Activated CD8-positive, alpha-beta memory T cell treated with anti-CD3 and anti-CD28 coated beads for 4 hours (primary cell): ENCODE results near the gene ZMAT3.

Source experiments
- DNase-seq, 2 donors: peaks; one replicate each; pipeline ENCODE4 v3.0.0-alpha.2; 2020; ENCODE audit warnings: low read depth in 2 of 2

Gene ZMAT3

DNA sequence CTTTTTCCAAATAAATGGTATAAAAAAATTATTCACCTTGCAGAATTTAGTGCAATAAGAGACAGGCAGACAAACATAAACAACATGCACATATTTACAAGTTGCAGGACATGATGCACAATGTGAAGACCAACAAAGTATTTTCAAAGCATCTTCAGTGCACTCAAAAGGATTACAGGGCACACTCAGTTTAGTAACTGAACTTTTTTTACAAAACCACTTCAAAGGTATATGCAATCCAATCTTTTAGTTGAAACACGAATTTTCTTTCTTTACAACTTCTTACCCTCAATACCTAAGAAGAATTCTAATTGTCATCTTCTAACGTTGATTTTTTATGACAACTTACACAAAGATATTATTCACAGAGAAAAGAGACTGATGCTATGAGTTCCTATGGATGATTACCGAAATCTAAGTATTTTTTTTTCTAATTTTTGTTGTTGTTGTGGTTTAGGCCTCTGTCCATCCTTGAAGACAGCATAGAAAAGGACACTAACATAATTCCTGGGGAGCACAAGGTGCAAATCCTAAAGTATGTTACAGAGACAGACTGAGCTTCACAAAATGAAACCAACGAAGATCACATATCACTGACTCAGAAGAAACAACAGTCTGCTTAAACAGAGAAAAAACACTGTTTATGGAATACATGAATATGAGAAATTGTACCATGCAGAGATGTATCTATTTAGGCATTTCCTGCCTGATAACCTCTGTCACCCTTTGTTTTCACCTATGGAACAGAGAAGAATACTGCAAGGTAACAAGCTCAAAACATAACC is 50.3 kb downstream of the ZMAT3 start:
- no peak for DNase-seq

DNA sequence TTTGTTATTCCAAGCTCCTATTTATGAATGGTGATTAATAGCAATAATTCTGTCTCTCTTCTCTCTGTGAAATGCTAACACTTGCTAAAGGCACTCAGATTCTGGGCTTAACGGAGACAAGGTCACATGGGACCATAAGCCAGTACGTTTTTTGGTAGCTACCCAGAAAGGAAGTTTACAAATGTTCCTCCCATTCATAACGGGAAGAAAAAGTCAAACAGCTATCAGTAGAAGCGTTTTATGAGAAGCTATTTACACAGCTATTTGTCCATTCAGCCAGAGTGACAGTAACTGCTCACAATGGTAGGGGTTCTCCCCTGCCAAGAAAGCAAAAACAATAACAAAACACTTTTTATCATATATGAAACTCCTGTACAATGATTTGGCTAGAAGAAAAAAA is 51.5 kb downstream of the ZMAT3 start:
- DNase-seq = no peak

DNA sequence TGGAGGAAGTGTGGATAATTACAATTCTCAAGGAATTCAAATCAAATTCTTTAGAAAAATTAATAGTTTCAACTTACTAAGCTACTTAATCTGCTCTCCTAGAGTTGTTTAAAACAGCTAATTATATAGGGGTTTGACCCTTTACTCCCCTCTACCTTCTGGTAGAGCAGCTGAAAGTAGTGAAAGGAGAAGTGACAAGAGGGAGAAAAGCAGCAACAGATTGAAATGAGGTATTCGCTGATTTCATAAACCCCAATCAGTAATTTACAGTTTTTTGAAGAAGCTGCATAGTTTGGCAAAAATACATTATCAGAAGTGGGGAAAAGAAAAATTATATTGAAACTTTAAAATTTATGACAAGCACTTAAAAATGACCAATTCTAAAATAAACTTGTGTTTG is 52.8 kb downstream of the ZMAT3 start:
- DNase-seq = no peak

DNA sequence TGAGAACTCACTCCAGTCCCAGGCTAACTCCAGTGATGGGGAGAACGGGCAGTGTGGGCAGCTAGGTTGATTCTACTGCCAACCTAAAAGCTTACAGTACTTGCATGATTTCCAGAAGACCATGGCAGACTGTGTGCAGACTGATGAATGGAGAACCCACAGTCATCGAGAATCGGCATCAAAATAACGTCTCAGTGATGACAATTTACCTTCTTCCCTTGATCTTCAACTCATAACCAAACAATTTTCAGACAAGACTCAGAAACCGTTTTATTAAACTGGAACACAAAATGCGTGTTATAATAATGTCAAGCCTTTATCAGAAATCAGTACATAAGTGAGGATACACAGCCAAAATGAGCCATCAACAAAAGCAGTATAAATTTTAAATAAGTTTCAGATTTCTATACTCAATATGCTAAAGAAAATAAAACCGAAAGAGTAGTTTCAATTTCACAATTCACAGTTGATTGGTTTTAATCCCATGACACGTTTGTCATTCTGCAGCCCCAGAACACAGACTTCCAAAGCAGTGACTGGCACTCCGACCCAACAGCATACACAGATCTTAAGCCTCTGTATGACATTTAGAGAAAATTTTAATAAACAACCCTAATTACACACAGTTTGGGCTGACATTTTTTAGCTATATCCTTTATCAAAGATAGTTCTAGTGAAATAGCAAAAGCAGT is 54.5 kb downstream of the ZMAT3 start:
- no peak for DNase-seq

DNA sequence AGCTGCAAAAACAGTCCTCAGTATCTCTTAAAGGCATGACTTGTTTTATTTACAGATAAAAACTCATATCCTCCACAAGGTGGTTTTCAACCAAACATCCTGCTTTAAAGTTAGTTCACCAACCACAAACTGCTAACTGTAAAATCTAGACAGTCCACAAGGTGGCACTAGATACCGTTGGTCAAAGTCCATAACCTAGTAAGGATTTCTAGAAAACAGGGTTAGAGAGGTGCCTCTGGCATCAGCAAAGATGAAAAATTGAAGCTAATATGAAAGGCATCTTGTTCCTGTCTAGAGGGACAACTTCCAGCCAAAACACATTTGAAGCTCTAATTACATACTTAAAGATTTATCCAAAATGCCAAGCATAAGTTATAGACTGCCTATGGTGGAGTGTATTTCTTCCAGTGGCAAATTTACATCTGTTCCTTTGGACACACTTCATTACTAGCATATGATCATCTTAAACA is 56.0 kb downstream of the ZMAT3 start:
- DNase-seq = peak; percentile 35 to 41

DNA sequence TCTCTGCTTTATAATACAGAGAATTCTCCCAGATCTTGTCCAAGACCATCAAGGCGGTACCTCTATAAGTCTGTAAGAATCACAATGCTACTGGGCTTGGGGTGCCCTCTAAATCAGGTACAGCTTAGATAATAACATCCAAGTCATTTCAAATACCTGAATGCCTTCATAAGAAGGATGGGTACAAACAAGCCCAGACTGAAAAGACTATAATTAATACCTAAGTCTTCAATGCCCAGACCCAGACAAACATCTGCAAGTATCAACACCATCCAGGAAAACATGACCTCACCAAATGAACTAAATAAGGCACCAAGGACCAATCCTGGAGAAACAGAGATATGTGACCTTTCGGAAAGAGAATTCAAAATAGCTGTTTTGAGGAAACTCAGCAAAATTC is 65.9 kb downstream of the ZMAT3 start:
- no peak for DNase-seq

DNA sequence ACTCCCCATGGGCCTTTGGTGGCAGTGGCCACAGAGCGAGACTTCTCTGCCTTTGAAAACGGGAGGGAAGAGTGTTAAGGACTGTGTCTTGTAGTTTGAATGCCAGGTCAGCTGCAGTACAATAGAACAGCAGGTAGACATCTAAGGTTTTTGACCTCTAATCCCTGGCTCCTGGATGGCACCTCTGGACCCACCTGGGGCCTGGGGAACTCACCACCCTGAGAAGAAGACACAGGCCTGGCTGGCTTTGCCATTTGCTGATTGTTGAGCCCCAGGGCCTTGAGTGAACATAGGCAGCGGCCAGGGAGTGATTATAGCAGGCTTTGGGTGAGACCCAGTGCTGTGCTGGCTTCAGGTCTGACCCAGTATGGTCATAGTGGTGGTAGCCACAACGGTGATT is 66.4 kb downstream of the ZMAT3 start:
- DNase-seq = no peak

DNA sequence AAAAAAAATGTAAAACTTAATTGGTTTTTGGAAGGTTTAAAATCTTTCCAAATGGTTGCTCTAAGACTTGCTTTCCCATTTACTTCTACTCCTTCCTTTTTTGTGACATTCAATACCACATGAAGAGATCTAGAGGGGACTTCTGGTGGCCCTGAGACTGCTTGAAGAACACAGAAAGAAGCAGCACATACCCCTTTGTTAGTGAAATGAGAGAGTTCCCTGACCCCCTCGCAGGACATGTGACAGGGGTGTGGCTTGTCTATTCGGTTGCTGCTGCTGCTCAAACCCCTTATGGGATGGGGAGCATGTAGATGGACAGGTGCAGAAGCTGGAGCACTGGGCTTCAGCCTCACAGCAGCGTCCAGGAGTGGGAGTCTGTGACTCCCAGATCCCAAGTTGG is 71.0 kb downstream of the ZMAT3 start:
- DNase-seq = no peak

DNA sequence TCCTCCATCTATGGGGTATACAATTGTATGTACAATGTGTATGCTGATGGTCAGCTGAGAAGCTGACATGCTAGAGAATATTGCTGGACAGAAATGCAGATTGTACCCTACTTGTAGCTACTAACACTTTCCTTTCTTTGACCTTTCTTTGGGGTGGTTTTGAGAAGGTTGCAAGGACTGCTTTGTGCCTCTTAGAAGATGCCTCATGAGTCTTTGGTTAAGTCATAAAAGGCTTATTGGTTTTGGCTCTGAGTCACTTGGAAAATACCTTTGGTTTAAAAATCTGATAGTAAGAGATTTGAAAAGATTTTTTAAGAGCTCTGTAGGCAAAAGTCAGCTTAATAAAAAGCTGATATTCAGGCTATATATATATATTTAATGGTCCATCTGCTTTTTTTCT is 71.5 kb downstream of the ZMAT3 start:
- no peak for DNase-seq

DNA sequence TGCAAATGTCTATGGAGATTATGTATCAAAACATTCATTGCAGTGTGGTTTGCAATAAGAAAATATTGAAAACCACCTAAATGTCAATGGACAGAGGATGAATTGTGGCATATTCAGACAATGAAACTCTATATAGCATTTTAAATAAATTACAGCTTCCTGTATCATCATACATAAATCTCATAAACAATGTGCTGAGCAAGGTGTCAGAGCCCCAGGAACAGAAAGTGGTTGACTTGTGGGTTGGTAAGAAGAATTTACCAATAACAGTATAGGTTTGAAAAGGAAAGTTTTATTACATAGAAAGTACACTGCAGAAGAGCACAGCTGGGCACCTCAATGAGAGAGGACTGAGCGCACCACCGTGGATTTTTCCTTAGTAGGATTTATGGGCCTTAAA is 75.2 kb downstream of the ZMAT3 start:
- no peak for DNase-seq

DNA sequence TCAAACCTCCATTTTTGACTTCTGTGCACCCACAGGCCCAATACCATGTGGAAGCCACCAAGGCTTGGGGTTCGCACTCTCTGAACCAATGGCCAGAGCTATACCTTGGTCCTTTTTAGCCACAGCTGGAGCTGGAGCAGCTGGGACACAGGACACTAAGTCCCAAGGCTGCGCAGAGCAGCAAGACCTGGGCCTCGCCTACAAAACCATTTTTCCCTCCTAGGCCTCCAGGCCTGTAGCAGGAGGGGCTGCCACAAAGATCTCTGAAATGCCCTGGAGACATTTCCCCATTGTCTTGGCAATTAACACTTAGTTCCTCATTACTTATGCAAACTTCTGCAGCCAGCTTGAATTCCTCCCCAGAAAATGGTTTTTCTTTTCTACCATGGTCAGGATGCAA is 81.3 kb downstream of the ZMAT3 start:
- no peak for DNase-seq

DNA sequence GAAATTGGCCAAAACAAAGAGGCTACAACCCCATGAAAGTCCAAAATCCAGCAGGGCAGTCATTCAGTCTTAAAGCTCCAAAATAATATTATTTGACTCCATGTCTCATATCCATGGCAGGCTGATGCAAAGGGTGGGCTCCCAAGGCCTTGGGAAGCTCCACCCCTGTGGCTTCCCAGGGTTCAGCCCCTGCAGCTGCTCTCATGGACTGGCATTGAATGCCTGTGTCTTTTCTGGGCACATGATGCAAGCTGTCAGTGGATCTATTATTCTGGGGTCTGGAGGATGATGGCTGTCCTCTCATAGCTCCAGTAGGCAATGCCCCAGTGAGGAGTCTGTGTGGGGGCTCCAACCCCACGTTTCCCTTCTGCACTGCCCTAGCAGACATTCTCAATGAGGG is 81.8 kb downstream of the ZMAT3 start:
- DNase-seq = no peak

DNA sequence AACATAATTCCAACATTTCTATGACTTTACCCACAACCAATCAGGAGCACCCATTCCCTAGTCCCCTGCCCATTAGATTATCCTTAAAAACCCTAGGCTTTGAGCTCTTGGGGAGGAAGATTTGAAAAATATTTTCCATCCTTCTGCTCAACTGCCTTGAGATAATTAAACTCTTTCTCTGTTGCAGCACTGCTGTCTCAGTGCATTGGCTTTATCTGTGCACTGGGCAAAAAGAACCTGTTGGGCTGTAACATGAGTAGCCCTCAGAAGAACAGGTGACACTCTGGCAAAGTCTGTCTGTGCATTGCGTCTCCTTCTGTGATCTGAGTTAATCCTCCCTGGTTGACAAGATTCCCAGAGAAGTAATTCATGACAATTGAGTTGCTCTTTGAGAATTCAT is 83.9 kb downstream of the ZMAT3 start:
- no peak for DNase-seq

DNA sequence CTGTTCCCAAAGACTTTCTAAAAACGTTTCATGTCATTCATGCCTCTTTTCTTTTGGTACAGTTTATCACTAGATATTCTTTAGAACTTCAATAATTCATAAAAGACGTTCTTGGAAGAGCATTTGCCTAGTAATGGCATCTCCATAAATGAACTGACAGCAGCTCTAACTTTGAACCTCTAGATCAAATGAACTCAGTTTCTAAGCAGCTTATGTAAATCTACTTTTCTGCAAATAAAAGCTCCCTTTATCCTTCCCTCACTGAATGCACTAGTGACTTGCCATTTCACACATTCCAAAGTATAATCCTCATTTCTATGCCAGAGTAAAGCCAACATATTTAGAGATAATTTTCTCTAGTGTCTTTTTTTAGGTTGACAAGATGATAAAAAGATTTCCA is 85.2 kb downstream of the ZMAT3 start:
- no peak for DNase-seq

DNA sequence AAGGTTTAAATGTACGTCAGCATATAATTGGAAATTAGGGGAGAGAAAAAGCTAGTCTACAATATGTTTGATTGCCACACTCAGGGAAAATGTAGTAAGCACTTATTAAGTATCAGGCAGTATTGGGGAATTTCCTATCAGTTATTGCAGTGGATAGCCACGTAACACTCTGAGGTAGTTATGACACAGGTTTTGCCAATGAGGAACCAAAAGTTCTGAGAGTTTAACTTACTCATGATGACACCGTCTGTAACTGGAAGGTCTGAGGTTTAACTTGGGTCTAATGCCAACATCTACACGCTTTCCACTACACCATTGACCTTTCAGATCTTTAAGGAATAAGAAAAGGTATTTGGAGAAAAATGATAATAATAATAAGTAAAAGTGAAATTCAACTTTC is 89.5 kb downstream of the ZMAT3 start:
- DNase-seq = no peak

DNA sequence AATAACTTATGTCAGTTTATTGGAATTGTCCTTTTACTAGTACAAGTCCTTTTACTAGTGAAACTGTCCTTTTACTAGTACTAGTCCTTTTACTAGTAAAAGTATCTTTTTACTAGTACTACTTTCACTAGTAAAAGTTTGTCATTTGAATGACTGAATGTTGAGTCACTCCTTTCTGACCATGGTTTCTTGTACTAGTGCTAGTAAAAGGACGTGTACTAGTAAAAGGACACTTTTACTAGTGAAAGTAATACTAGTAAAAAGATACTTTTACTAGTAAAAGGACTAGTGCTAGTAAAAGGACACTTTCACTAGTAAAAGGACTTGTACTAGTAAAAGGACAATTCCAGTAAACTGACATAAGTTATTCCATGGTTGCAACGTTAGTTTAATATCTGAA is 96.3 kb downstream of the ZMAT3 start:
- DNase-seq = no peak

DNA sequence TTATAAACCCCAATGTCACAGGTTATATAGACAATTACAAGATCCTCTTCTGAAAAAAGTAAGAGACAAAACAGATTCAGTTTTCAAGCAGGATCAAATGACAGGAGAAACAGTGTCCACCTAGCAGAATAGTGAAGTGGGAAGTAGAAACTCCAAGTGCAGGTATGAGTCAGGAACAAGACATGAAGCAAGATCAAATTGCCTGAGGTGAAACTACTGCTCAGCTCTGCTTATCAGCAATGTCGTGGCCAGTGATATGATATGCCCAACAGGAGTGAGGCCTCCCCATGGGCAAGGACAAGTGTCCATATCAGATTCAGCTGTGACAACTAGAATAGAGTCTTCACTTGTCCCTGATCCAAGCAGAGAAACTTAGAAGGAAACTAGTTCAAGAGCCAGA is 100.0 kb downstream of the ZMAT3 start:
- DNase-seq = no peak

DNA sequence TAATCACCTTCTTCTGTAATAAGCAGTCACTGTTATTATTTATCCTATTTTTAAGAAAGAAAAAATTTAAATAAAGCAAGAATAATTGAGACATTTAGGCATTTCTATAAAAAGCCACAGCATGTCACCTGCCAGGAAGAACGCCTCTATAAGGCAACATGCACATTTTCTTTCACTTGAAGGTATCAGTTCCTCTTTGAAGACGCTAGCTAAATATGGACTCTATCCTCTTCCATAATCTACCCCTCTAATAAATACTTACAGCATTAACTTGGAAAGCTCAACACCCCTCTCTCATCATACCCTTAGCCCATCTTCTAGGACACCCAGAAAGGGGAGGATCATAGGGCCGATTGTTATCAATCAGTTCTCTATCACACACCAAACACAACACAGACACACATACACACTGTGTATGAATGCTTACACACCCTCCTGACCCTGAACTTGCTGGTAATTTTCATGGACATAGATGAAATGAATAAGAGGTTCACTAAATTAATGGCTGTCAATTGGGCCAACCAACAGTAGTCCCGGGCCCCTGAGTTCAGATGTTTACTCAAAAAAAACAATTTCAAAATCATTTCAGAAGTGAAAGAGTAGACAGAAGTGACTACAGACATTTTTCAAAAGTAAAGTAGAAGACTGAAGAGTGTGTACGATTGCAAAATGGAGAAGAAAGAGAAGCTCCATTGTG is 102.5 kb downstream of the ZMAT3 start:
- no peak for DNase-seq
